CD4-positive, alpha-beta T cell treated with Interleukin-10 for 1 hour (primary cell): ENCODE results near the gene PIP4K2B.
"Not testable (repeated sequence)": the region's sequence is repeated elsewhere in the genome, so short reads cannot be mapped to it uniquely, and the experiment has no call there.

Experiments
- DNase-seq: peaks from one replicate; pipeline ENCODE4 v3.0.0-alpha.2; 2020

Gene PIP4K2B

GRCh38 chr17:38799501-38800236, at the start of gene PIP4K2B:
PIP4K2B (minus strand) TSS chr17:38799556; CDS start chr17:38799424, 132 bp downstream.
- peak; percentile 91 for DNase-seq

GRCh38 chr17:38848557-38848891, 49.2 kb upstream of the PIP4K2B start:
- DNase-seq = no peak

- DNase-seq = no peak
Observed at GRCh38 chr17:38844261-38844757, 45.0 kb upstream of the PIP4K2B start.

- no peak for DNase-seq
Observed at GRCh38 chr17:38825762-38826247, 26.4 kb upstream of the PIP4K2B start.

- peak; percentile 98 for DNase-seq
Observed at GRCh38 chr17:38824899-38825761, 25.8 kb upstream of the PIP4K2B start, which contains the start of gene CWC25. CWC25 (minus strand) TSS chr17:38825321; CDS start chr17:38825183, 138 bp downstream.

GRCh38 chr17:38815576-38816193, 16.3 kb upstream of the PIP4K2B start:
- DNase-seq = peak; percentile 43

GRCh38 chr17:38809828-38810227, 10.5 kb upstream of the PIP4K2B start:
- DNase-seq = no peak

GRCh38 chr17:38800237-38800760, 943 bp upstream of the PIP4K2B start:
- DNase-seq = no peak

- DNase-seq = peak; percentile 59
Observed at GRCh38 chr17:38798614-38799500, 499 bp downstream of the PIP4K2B start.

- DNase-seq = no peak
Observed at GRCh38 chr17:38797828-38798227, 1.5 kb downstream of the PIP4K2B start.

- DNase-seq = no peak
Observed at GRCh38 chr17:38797158-38797490, 2.2 kb downstream of the PIP4K2B start.

- DNase-seq = no peak
Observed at GRCh38 chr17:38796451-38797157, 2.8 kb downstream of the PIP4K2B start.

- no peak for DNase-seq
Observed at GRCh38 chr17:38794221-38794620, 5.1 kb downstream of the PIP4K2B start.

GRCh38 chr17:38791162-38791561, 8.2 kb downstream of the PIP4K2B start:
- DNase-seq = no peak

- DNase-seq = not testable (repeated sequence)
Observed at GRCh38 chr17:38790148-38790707, 9.1 kb downstream of the PIP4K2B start.

GRCh38 chr17:38789185-38789584, 10.2 kb downstream of the PIP4K2B start:
- DNase-seq = no peak

GRCh38 chr17:38787999-38788398, 11.4 kb downstream of the PIP4K2B start:
- not testable (repeated sequence) for DNase-seq

- no peak for DNase-seq
Observed at GRCh38 chr17:38786372-38786771, 13.0 kb downstream of the PIP4K2B start.

- no peak for DNase-seq
Observed at GRCh38 chr17:38783227-38783626, 16.1 kb downstream of the PIP4K2B start.

- no peak for DNase-seq
Observed at GRCh38 chr17:38779965-38780752, 19.2 kb downstream of the PIP4K2B start.
